HG03439 (cell line): ENCODE measurements around the gene SYNDIG1.

Experiments used
- ATAC-seq: cut with Tn5 transposase; IDR thresholded peaks from one replicate; pipeline ENCODE4 v1.9.1; 2021; ENCODE audit warnings: mild to moderate bottlenecking, moderate library complexity; ENCODE audit not compliant: unreplicated experiment

SYNDIG1 gene

DNA sequence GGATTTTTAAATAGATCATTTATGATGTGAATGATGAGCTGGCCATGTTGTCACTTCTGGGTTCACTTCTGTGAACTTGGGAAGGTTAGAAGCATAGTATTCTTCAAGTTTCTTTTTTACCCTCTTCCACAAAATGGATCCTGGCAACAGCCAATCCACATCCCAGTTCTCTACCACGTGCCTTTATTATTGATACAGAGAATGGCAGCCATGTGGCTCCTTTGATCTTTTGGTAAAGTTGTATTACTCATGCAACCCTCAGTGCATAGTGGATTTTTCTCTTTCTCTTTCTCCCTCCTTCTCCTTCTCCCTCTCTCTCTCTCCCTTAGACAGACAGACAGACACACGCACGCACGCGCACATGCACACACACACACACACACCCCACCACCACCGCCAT is 50.0 kb downstream of the SYNDIG1 start:
- no peak for ATAC-seq

GRCh38 chr20:24521032-24521431 is 51.6 kb downstream of the SYNDIG1 start:
- no peak for ATAC-seq

GRCh38 chr20:24522452-24523330 is 53.3 kb downstream of the SYNDIG1 start:
- no peak for ATAC-seq

- no peak for ATAC-seq
Observed at GRCh38 chr20:24523661-24524060, 54.2 kb downstream of the SYNDIG1 start.

- no peak for ATAC-seq
Observed at GRCh38 chr20:24528583-24529368, 59.3 kb downstream of the SYNDIG1 start.

DNA sequence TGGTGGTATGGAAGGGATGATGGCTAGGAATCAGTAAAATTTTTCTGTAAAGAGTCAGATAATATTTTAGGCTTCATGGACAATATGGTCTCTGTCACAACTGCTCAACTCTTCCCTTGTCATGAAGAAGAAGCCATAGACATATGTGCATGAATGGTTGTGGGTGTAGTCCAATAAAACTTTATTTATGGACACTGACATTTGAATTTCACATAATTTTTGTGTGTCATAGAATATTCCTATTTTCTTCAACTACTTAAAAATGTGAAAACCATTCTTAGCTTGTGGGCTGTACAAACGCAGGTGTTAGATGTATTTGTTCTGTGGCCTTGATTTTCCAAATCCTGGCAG is 59.9 kb downstream of the SYNDIG1 start:
- ATAC-seq: no peak

DNA sequence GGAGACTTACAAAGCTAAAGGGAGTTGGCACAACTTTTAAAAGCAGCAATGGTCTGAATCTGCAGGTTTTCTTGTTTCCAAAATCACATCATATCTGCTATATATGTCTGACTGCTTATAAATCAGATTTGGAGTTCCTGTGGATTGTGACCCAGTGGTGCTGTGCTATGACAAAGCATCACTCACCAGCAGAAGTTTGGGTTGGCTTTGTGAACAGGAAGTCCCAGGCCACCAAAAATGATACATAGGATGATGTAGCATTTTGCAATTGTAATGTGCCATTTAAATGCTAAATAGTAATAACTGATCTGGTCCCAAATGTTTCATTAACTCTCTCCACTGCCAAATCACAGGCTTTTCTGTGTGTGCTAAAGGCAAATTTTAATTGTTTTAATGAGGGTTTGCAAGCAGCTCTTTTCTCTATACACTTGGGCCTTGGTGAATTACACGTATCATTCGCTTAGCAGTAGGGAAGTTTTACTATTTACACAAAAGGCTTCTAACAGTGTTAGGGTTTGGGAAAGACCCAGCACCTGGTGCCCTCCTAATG is 60.8 kb downstream of the SYNDIG1 start:
- no peak for ATAC-seq

DNA sequence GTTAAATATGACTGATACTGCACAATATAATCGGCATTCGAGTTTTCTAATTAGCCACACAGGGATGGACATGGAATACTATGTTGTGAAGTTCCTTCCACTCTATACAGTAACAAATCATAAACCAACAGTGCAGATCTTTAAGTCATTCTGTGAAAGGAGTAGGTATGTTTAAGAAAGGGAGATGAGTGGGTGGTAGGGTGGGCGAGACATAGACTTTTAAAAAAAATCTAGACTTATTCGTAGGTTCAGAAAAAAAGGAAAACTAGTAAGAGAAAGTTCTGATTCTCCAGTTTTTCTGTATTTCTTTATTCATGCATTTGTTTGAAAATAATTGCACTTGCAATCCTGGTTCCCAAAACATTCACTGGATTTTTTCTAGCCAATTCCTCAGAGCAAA is 61.8 kb downstream of the SYNDIG1 start:
- ATAC-seq: no peak

GRCh38 chr20:24531631-24532419 is 62.4 kb downstream of the SYNDIG1 start:
- ATAC-seq: no peak

- no peak for ATAC-seq
Observed at GRCh38 chr20:24533449-24533848, 64.0 kb downstream of the SYNDIG1 start.

GRCh38 chr20:24534282-24534681 is 64.9 kb downstream of the SYNDIG1 start:
- no peak for ATAC-seq

GRCh38 chr20:24535941-24536730 is 66.7 kb downstream of the SYNDIG1 start:
- no peak for ATAC-seq

GRCh38 chr20:24537210-24537609 is 67.8 kb downstream of the SYNDIG1 start:
- ATAC-seq: no peak

- ATAC-seq: no peak
Observed at GRCh38 chr20:24542721-24543120, 73.3 kb downstream of the SYNDIG1 start.

DNA sequence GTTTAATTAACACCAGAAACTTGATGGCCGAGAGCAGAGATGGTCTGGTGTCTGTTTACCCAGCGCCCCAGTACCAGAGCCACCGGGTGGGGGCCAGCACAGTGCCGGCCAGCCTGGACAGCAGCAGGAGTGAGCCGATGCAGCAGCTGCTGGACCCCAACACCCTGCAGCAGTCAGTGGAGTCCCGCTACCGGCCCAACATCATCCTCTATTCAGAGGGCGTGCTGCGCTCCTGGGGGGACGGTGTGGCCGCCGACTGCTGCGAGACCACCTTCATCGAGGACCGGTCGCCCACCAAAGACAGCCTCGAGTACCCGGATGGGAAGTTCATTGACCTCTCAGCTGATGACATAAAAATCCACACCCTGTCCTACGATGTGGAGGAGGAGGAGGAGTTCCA is 73.7 kb downstream of the SYNDIG1 start:
- no peak for ATAC-seq

DNA sequence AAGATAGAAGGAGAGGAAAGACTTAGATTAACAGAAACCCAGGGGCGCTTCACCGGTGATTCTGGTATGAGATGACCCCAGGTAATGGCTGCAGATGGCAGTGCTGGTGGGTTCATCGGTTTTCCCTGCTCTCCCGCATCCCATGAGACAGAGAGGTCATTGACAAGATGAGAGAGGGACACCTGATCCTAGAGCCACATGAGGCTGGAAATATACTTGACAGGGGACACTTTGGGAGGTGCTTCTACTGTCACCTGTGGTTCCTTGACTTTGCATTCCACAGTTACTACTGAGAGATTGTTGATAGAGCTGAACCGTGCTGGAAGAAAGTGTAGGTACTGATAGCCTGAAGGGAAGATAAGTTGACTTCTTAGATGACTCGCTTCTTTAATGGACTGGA is 74.3 kb downstream of the SYNDIG1 start:
- no peak for ATAC-seq

- ATAC-seq: no peak
Observed at GRCh38 chr20:24544371-24544770, 74.9 kb downstream of the SYNDIG1 start.

DNA sequence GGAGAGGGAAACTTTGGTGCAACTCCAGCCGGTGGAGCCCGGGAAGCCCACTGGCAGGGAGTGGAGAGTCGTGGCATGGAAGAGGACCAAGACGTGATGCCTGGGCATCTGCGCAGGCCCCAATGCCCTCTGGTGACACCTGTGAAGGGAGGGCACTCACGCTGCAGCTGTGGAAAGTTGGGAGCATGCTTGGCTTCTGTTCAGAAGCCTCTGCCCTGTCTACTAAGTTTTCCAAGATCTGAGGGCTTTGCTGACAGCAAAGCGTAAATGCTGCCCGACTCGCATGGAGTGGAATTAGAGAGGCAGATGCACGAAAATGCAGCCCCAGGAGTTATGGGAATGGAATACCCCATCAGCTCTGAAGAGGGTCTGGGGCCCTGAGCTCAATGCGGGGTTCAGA is 75.7 kb downstream of the SYNDIG1 start:
- no peak for ATAC-seq

- no peak for ATAC-seq
Observed at GRCh38 chr20:24546232-24546892, 76.9 kb downstream of the SYNDIG1 start.

DNA sequence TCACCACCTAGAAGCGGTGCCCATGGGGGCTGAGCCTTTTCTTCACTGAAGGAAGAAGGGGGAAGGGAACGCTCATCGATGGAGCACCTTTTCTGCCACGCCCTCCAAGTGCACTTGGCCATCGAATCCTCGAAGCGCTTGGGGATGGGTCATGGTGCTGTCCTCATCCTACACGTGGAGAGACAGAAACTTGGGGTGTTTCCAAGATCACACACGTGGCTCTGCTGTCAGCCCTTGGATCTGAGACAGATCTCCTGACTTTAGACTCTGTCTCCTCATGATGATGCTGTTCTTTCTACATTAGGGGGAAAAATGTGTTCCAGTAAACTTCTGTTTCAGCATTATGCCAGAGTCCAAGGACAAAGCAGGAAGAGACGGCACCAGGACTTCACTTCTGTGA is 78.5 kb downstream of the SYNDIG1 start:
- ATAC-seq: no peak
